HepG2 (cell line): ENCODE measurements around the gene ZNF804B. TPM values are rescaled to one million over a fixed set of nuclear protein-coding genes. Genes with fewer than 3 reads are reported as not detected.

Experiments
- ATAC-seq: fragments of 200-7000 bp; cut with Tn5 transposase; 3 replicates; pipeline ENCODE4 v1.9.1; 2020; ENCODE audit warnings: mild to moderate bottlenecking, moderate library complexity
- BruUV-seq: library from RNA; stranded (reverse); fragments of 400-500 nt; replicated peaks from 2 replicates; lab custom pipeline; 2021; lab: Mats Ljungman, UMichigan
- CTCF ChIA-PET: fragments of 300-600 bp; formaldehyde crosslinking; extraction: SDS; loops from one replicate; lab custom pipeline; 2021; ENCODE audit warnings: low total read pairs, inconsistent platforms, low intra/inter-chr PET ratio; lab: Yijun Ruan, JAX
- POLR2A ChIA-PET: fragments of 350-600 bp; sonication (Branson Sonifier 250); formaldehyde crosslinking; loops from one replicate; lab custom pipeline; 2020; ENCODE audit warnings: antibody characterized with exemption, inconsistent platforms; lab: Yijun Ruan, JAX
- DNase-seq: peaks from one replicate; pipeline ENCODE4 v3.0.0-alpha.2; 2015; ENCODE audit warnings: low spot score
- FAIRE-seq: peaks from 3 replicates; lab custom pipeline; 2011; peaks lifted over from hg19 to GRCh38; lab: Jason Lieb, UNC
- H2AFZ ChIP-seq: one replicate; pipeline ENCODE4 v1.6.1; 2011; ENCODE audit warnings: low read length, inconsistent platforms
- H3K27ac ChIP-seq: fragments of 300-600 bp; 3 replicates; pipeline ENCODE4 v1.8.0; 2011; ENCODE audit warnings: mixed run types, mild to moderate bottlenecking, mixed read lengths, low read length, inconsistent platforms; ENCODE audit not compliant: insufficient read depth; ENCODE audit errors: extremely low read length
- H3K27me3 ChIP-seq, 2 experiments: fragments of 200-600 bp in 1 of 2; 2 replicates in 1 of 2; 3 replicates in 1 of 2; pipeline versions ENCODE4 v1.6.0 to v1.8.0; 2011; ENCODE audit warnings: low read length in 2 of 2, mild to moderate bottlenecking in 2 of 2, moderate library complexity in 2 of 2, inconsistent platforms in 1 of 2; ENCODE audit not compliant: insufficient read depth in 2 of 2, control insufficient read depth in 1 of 2
- H3K36me3 ChIP-seq, 2 experiments: fragments of 200-600 bp in 1 of 2; replicated peaks in 1 of 2; 2 replicates in 1 of 2; 3 replicates in 1 of 2; pipeline versions ENCODE4 v1.5.1 to v1.8.0; 2011; ENCODE audit warnings: low read length in 2 of 2, inconsistent platforms in 1 of 2; ENCODE audit not compliant: insufficient read depth in 2 of 2, control insufficient read depth in 1 of 2
- H3K4me1 ChIP-seq: 2 replicates; pipeline ENCODE4 v1.5.1; 2012; ENCODE audit warnings: low read length, inconsistent platforms; ENCODE audit not compliant: insufficient read depth
- H3K4me2 ChIP-seq: 2 replicates; pipeline ENCODE4 v1.6.0; 2011; ENCODE audit warnings: low read depth, low read length, inconsistent platforms
- H3K4me3 ChIP-seq, 3 experiments: fragments of 200-600 bp in 1 of 3; sonication (generic), shearing (Covaris generic) in 1 of 3; replicated peaks in 1 of 3; 2 replicates each; pipeline ENCODE4 v1.5.1; 2011 to 2016; ENCODE audit warnings: low read length in 3 of 3, inconsistent platforms in 2 of 3, low read depth in 2 of 3, mild to moderate bottlenecking in 2 of 3, control low read depth in 1 of 3, mixed read lengths in 1 of 3; ENCODE audit not compliant: insufficient read depth in 1 of 3
- H3K79me2 ChIP-seq: one replicate; pipeline ENCODE4 v1.6.1; 2011; ENCODE audit warnings: low read length, inconsistent platforms; ENCODE audit not compliant: insufficient read depth
- H3K9ac ChIP-seq: 2 replicates; pipeline ENCODE4 v1.6.0; 2011; ENCODE audit warnings: mild to moderate bottlenecking, low read depth, low read length, inconsistent platforms; ENCODE audit not compliant: insufficient read depth
- H3K9me3 ChIP-seq: 2 replicates; pipeline ENCODE4 v1.5.1; 2012; ENCODE audit warnings: mild to moderate bottlenecking, low read length
- H4K20me1 ChIP-seq: 2 replicates; pipeline ENCODE4 v1.6.0; 2011; ENCODE audit warnings: inconsistent platforms, mild to moderate bottlenecking, low read length, moderate library complexity; ENCODE audit not compliant: insufficient read depth
- CEBPB ChIP-seq: IDR thresholded peaks from 2 replicates; pipeline ENCODE4 v1.6.1; 2011; ENCODE audit warnings: low read depth, low read length, improper control_type of control experiment, borderline replicate concordance
- IRF2 ChIP-seq: IDR thresholded peaks from 2 replicates; pipeline ENCODE4 v1.6.1; 2018; ENCODE audit warnings: missing genetic modification reagents, missing compliant biosample characterization
- KMT2A ChIP-seq: sonication (generic); formaldehyde crosslinking; IDR thresholded peaks from 2 replicates; pipeline ENCODE4 v1.4.0; 2020; ENCODE audit warnings: missing genetic modification reagents
- MEIS1 ChIP-seq: sonication (generic); formaldehyde crosslinking; IDR thresholded peaks from 2 replicates; pipeline ENCODE4 v1.9.0; 2021; ENCODE audit warnings: mild to moderate bottlenecking, missing genetic modification reagents, moderate library complexity, borderline replicate concordance
- MYNN ChIP-seq: sonication (generic); formaldehyde crosslinking; IDR thresholded peaks from 2 replicates; pipeline ENCODE4 v1.4.0; 2020; ENCODE audit warnings: mild to moderate bottlenecking, low read depth, missing genetic modification reagents
- NR1H2 ChIP-seq: sonication (generic); formaldehyde crosslinking; IDR thresholded peaks from 2 replicates; pipeline ENCODE4 v1.8.1; 2022; ENCODE audit warnings: low read depth, missing genetic modification reagents, borderline replicate concordance
- RELA ChIP-seq: sonication (generic); formaldehyde crosslinking; IDR thresholded peaks from 2 replicates; pipeline ENCODE4 v1.4.0; 2020; ENCODE audit warnings: missing genetic modification reagents
- ZNF136 ChIP-seq: sonication (generic); formaldehyde crosslinking; IDR thresholded peaks from 2 replicates; pipeline ENCODE4 v1.8.1; 2022; ENCODE audit warnings: low read depth, mild to moderate bottlenecking, moderate library complexity, missing genetic modification reagents
- WGBS: methylation state at CpG from one replicate; pipeline ENCODE4 v1.1.6; 2017; ENCODE audit warnings: low lambda C conversion rate; 5-methylcytosine and 5-hydroxymethylcytosine counted together
- in situ Hi-C: cut with HindIII; loops from 2 replicates; pipeline ENCODE4 v1.10.0; 2017; ENCODE audit warnings: low pct_unique_long_range_greater_than_20kb; ENCODE audit not compliant: extremely low pct_ligation_motif_present
- intact Hi-C: fragments of 100-400 bp; cut with micrococcal nuclease; formaldehyde crosslinking; loops from one replicate; pipeline ENCODE4 v1.10.0; 2022; ENCODE audit not compliant: unreplicated experiment
- polyA plus RNA-seq, 8 experiments: library from polyadenylated mRNA; depleted of rRNA in 3 of 8; stranded (reverse) in 7 of 8; unstranded in 1 of 8; fragments of >200 nt; fragmentation: Illumina TruSeq in 4 of 8; extraction: Trizol in 4 of 8; gene quantifications; 2 replicates each; pipeline versions ENCODE4 v1.2.1 to v1.2.3, GENCODE V29; 2011 to 2016; ENCODE audit warnings: low read depth in 4 of 8, missing spikeins in 1 of 8, mixed read lengths in 1 of 8; ENCODE audit not compliant: insufficient read depth in 1 of 8
- total RNA-seq, 5 experiments: library from RNA; depleted of rRNA; stranded (reverse); fragments of >200 nt; fragmentation: Illumina TruSeq; extraction: Trizol; gene quantifications; 2 replicates each; pipeline ENCODE4 v1.2.3, GENCODE V29; 2016; ENCODE audit warnings: low read depth in 1 of 5
- TF ChIP-seq, protein P1 (sequence below): sonication (generic); formaldehyde crosslinking; IDR thresholded peaks from 2 replicates; pipeline ENCODE4 v1.5.0; 2020; ENCODE audit warnings: mild to moderate bottlenecking, missing genetic modification reagents, borderline replicate concordance
- TF ChIP-seq, protein P2 (sequence below): sonication (generic); formaldehyde crosslinking; IDR thresholded peaks from 2 replicates; pipeline ENCODE4 v1.5.0; 2020; ENCODE audit warnings: mild to moderate bottlenecking, missing genetic modification reagents
- TF ChIP-seq, protein P3 (sequence below): sonication (generic); formaldehyde crosslinking; IDR thresholded peaks from 2 replicates; pipeline ENCODE4 v1.5.0; 2020; ENCODE audit warnings: mild to moderate bottlenecking, missing genetic modification reagents
- TF ChIP-seq, protein P4 (sequence below): sonication (generic); formaldehyde crosslinking; IDR thresholded peaks from 2 replicates; pipeline ENCODE4 v1.8.1; 2023; ENCODE audit warnings: mild to moderate bottlenecking, missing genetic modification reagents, borderline replicate concordance

Gene ZNF804B
- total and polyA plus RNA-seq, 2 of the 13 experiments (the other 11 are each of a cell fraction or from before 2014, with no cell fraction given) = not detected

DNA sequence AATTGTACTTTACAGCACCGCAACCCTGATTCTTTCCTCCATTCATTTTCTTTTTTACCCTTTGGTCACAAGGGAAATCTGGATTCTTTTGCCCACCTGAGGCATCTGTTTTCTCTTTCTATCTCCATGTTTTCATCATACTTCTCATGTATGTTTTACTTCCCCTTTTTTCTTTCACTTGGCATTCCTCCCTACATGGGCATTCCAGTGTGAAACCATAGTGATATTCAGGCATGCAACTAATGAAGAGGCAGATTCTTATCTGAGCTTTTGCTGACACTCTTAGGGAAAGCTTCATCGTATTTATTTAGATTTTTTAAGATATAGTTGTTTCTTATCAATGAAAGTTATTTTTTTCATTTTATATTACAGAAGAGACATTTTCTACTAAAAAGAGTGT lies 441.3 kb downstream of the ZNF804B start:
- ATAC-seq = no peak
- no peaks in the 10 kb centered on the region for H3K36me3 ChIP-seq
- TF ChIP-seq, protein P1, sequence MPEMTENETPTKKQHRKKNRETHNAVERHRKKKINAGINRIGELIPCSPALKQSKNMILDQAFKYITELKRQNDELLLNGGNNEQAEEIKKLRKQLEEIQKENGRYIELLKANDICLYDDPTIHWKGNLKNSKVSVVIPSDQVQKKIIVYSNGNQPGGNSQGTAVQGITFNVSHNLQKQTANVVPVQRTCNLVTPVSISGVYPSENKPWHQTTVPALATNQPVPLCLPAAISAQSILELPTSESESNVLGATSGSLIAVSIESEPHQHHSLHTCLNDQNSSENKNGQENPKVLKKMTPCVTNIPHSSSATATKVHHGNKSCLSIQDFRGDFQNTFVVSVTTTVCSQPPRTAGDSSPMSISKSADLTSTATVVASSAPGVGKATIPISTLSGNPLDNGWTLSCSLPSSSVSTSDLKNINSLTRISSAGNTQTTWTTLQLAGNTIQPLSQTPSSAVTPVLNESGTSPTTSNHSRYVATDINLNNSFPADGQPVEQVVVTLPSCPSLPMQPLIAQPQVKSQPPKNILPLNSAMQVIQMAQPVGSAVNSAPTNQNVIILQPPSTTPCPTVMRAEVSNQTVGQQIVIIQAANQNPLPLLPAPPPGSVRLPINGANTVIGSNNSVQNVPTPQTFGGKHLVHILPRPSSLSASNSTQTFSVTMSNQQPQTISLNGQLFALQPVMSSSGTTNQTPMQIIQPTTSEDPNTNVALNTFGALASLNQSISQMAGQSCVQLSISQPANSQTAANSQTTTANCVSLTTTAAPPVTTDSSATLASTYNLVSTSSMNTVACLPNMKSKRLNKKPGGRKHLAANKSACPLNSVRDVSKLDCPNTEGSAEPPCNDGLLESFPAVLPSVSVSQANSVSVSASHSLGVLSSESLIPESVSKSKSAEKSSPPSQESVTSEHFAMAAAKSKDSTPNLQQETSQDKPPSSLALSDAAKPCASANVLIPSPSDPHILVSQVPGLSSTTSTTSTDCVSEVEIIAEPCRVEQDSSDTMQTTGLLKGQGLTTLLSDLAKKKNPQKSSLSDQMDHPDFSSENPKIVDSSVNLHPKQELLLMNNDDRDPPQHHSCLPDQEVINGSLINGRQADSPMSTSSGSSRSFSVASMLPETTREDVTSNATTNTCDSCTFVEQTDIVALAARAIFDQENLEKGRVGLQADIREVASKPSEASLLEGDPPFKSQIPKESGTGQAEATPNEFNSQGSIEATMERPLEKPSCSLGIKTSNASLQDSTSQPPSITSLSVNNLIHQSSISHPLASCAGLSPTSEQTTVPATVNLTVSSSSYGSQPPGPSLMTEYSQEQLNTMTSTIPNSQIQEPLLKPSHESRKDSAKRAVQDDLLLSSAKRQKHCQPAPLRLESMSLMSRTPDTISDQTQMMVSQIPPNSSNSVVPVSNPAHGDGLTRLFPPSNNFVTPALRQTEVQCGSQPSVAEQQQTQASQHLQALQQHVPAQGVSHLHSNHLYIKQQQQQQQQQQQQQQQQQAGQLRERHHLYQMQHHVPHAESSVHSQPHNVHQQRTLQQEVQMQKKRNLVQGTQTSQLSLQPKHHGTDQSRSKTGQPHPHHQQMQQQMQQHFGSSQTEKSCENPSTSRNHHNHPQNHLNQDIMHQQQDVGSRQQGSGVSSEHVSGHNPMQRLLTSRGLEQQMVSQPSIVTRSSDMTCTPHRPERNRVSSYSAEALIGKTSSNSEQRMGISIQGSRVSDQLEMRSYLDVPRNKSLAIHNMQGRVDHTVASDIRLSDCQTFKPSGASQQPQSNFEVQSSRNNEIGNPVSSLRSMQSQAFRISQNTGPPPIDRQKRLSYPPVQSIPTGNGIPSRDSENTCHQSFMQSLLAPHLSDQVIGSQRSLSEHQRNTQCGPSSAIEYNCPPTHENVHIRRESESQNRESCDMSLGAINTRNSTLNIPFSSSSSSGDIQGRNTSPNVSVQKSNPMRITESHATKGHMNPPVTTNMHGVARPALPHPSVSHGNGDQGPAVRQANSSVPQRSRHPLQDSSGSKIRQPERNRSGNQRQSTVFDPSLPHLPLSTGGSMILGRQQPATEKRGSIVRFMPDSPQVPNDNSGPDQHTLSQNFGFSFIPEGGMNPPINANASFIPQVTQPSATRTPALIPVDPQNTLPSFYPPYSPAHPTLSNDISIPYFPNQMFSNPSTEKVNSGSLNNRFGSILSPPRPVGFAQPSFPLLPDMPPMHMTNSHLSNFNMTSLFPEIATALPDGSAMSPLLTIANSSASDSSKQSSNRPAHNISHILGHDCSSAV (CRISPR knock-in tag) = no peak
- TF ChIP-seq MEIS1 (no peak), ZNF136 (no peak), NR1H2 (CRISPR knock-in tag) (no peak), IRF2 (CRISPR knock-in tag) (no peak), KMT2A (CRISPR knock-in tag) (no peak), CEBPB (no peak), MYNN (CRISPR knock-in tag) (no peak), RELA (CRISPR knock-in tag) (no peak)
- TF ChIP-seq, protein P2, sequence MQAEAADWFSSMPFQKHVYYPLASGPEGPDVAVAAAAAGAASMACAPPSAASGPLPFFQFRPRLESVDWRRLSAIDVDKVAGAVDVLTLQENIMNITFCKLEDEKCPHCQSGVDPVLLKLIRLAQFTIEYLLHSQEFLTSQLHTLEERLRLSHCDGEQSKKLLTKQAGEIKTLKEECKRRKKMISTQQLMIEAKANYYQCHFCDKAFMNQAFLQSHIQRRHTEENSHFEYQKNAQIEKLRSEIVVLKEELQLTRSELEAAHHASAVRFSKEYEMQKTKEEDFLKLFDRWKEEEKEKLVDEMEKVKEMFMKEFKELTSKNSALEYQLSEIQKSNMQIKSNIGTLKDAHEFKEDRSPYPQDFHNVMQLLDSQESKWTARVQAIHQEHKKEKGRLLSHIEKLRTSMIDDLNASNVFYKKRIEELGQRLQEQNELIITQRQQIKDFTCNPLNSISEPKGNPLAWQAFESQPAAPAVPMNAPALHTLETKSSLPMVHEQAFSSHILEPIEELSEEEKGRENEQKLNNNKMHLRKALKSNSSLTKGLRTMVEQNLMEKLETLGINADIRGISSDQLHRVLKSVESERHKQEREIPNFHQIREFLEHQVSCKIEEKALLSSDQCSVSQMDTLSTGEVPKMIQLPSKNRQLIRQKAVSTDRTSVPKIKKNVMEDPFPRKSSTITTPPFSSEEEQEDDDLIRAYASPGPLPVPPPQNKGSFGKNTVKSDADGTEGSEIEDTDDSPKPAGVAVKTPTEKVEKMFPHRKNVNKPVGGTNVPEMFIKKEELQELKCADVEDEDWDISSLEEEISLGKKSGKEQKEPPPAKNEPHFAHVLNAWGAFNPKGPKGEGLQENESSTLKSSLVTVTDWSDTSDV (CRISPR knock-in tag) = no peak
- TF ChIP-seq, protein P3, sequence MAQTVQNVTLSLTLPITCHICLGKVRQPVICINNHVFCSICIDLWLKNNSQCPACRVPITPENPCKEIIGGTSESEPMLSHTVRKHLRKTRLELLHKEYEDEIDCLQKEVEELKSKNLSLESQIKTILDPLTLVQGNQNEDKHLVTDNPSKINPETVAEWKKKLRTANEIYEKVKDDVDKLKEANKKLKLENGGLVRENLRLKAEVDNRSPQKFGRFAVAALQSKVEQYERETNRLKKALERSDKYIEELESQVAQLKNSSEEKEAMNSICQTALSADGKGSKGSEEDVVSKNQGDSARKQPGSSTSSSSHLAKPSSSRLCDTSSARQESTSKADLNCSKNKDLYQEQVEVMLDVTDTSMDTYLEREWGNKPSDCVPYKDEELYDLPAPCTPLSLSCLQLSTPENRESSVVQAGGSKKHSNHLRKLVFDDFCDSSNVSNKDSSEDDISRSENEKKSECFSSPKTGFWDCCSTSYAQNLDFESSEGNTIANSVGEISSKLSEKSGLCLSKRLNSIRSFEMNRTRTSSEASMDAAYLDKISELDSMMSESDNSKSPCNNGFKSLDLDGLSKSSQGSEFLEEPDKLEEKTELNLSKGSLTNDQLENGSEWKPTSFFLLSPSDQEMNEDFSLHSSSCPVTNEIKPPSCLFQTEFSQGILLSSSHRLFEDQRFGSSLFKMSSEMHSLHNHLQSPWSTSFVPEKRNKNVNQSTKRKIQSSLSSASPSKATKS = no peak
- TF ChIP-seq, protein P4, sequence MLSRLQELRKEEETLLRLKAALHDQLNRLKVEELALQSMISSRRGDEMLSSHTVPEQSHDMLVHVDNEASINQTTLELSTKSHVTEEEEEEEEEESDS (CRISPR knock-in tag) = no peak

More for the DNA sequence above, 441.3 kb downstream of the ZNF804B start:
- Histone ChIP-seq H3K79me2 (no peaks in the 10 kb centered on the region), H2AFZ (no peak overlapping the region), H3K27ac (no peak overlapping the region), H4K20me1 (no peaks in the 10 kb centered on the region), H3K4me1 (no peaks in the 10 kb centered on the region), H3K9ac (no peak overlapping the region), H3K27me3 (no peaks in the 10 kb centered on the region), H3K9me3 (peaks cover 12% of the 10 kb centered on the region), H3K4me2 (no peak overlapping the region), H3K4me3 (no peak overlapping the region)
- FAIRE-seq = no peak
- intact Hi-C loops = no loop called here
- 3% methylated on average over 2 of the region's 2 CpGs for WGBS
- ChIA-PET POLR2A (no interaction called here), CTCF (no interaction called here)
- no peak for DNase-seq
- BruUV-seq = no TSS peak
- in situ Hi-C loops = no loop called here
